GM12891 (cell line): ENCODE results near the gene MYMX.
A peak's percentile ranks its signal among the peaks of the same experiment; 100 is the strongest.

Experiments used
- DNase-seq: peaks from one replicate; pipeline ENCODE4 v3.0.0; 2011; ENCODE audit warnings: low spot score; ENCODE audit not compliant: insufficient read length
- FAIRE-seq: peaks from 2 replicates; lab custom pipeline; 2011; peaks lifted over from hg19 to GRCh38; lab: Jason Lieb, UNC
- PAX5 ChIP-seq: IDR thresholded peaks from 2 replicates; pipeline ENCODE4 v1.6.1; 2011; ENCODE audit warnings: low read length, moderate library complexity, mild to moderate bottlenecking; ENCODE audit not compliant: insufficient read depth, severe bottlenecking
- POLR2A ChIP-seq: IDR thresholded peaks from 2 replicates; pipeline ENCODE4 v1.6.1; 2011; ENCODE audit warnings: low read depth, low read length, control low read depth
- POLR2AphosphoS5 ChIP-seq: IDR thresholded peaks from 2 replicates; pipeline ENCODE4 v1.6.1; 2011; ENCODE audit warnings: low read depth, low read length, control low read depth
- POU2F2 ChIP-seq: IDR thresholded peaks from 2 replicates; pipeline ENCODE4 v1.6.1; 2011; ENCODE audit warnings: low read depth, mild to moderate bottlenecking, control low read depth, low read length, moderate library complexity
- SPI1 ChIP-seq: IDR thresholded peaks from 2 replicates; pipeline ENCODE4 v1.6.1; 2011; ENCODE audit warnings: low read depth, low read length, control low read depth
- TAF1 ChIP-seq: IDR thresholded peaks from 2 replicates; pipeline ENCODE4 v1.6.1; 2011; ENCODE audit warnings: low read depth, low read length, control low read depth

Gene MYMX

GRCh38 chr6:44250718-44251123, 34.0 kb downstream of the MYMX start:
- FAIRE-seq (no peak), DNase-seq (no peak)
- TF ChIP-seq POU2F2, result no peak
- peak; percentile 50 for TF ChIP-seq POLR2A
- TF ChIP-seq POLR2AphosphoS5, result peak; percentile 42; the same call in 1 of the 2 replicates
- no peak for TF ChIP-seq SPI1
- TF ChIP-seq PAX5, result no peak
- no peak for TF ChIP-seq TAF1

- TF ChIP-seq TAF1 (no peak), POU2F2 (no peak), SPI1 (no peak), POLR2A (peak; percentile 62; the same call in 1 of the 2 replicates)
- FAIRE-seq (no peak), DNase-seq (no peak)
Observed at GRCh38 chr6:44251576-44252524, 35.1 kb downstream of the MYMX start.

GRCh38 chr6:44253307-44254101, 36.8 kb downstream of the MYMX start:
- no peak for DNase-seq
- peak; percentile 55; the same call in 1 of the 2 replicates for TF ChIP-seq POU2F2
- TF ChIP-seq POLR2A, result peak; percentile 22; the same call in 1 of the 2 replicates
- peak; percentile 20; the same call in 1 of the 2 replicates for TF ChIP-seq POLR2AphosphoS5
- no peak for TF ChIP-seq PAX5
- no peak for FAIRE-seq

GRCh38 chr6:44254191-44255104, 37.7 kb downstream of the MYMX start:
- DNase-seq, result no peak
- FAIRE-seq, result no peak
- TF ChIP-seq POLR2AphosphoS5 (0 out of 2 replicates have a peak, but pooled peaks have one; percentile 5), SPI1 (no peak), POU2F2 (peak; percentile 55), POLR2A (peak; percentile 65), PAX5 (no peak), TAF1 (0 out of 2 replicates have a peak, but pooled peaks have one; percentile 35)

GRCh38 chr6:44255105-44255808, 38.5 kb downstream of the MYMX start:
- TF ChIP-seq SPI1 (no peak), POLR2A (peak; percentile 69), TAF1 (0 out of 2 replicates have a peak, but pooled peaks have one; percentile 4), POU2F2 (peak; percentile 54; the same call in 1 of the 2 replicates), POLR2AphosphoS5 (peak; percentile 98), PAX5 (no peak)
- DNase-seq (no peak), FAIRE-seq (no peak)

- TF ChIP-seq TAF1 (no peak), POU2F2 (no peak), POLR2AphosphoS5 (peak; percentile 27; the same call in 1 of the 2 replicates)
- FAIRE-seq (peak; percentile 51), DNase-seq (no peak)
Observed at GRCh38 chr6:44255871-44256774, 39.4 kb downstream of the MYMX start.

GRCh38 chr6:44256775-44257024, 40.0 kb downstream of the MYMX start:
- no peak for FAIRE-seq
- DNase-seq, result no peak
- TF ChIP-seq PAX5 (no peak), POLR2A (no peak), POLR2AphosphoS5 (no peak), SPI1 (no peak), TAF1 (no peak), POU2F2 (no peak)
